Endothelial cell of umbilical vein (primary cell): ENCODE measurements around the gene FICD.

Source experiments
- EZH2 ChIP-seq: IDR thresholded peaks from 2 replicates; pipeline ENCODE4 v1.6.1; 2012; ENCODE audit warnings: borderline replicate concordance, low read depth, mild to moderate bottlenecking, moderate library complexity, low read length, inconsistent platforms; ENCODE audit not compliant: severe bottlenecking
- JUN ChIP-seq: IDR thresholded peaks from 2 replicates; pipeline ENCODE4 v1.6.1; 2011; ENCODE audit warnings: borderline replicate concordance, low read depth; ENCODE audit not compliant: insufficient read length, insufficient read depth
- MYC ChIP-seq: IDR thresholded peaks from one replicate; pipeline ENCODE4 v1.6.1; 2011; ENCODE audit warnings: mild to moderate bottlenecking, low read depth, low read length
- POLR2A ChIP-seq: IDR thresholded peaks from 2 replicates; pipeline ENCODE4 v1.6.1; 2012; ENCODE audit warnings: low read depth, mild to moderate bottlenecking, control low read depth, low read length
- POLR2AphosphoS5 ChIP-seq: IDR thresholded peaks from 2 replicates; pipeline ENCODE4 v1.6.1; 2012; ENCODE audit warnings: low read depth, mild to moderate bottlenecking, control low read depth, low read length, moderate library complexity; ENCODE audit not compliant: insufficient read depth
- TF ChIP-seq, protein P1 (sequence below), 2 donors: IDR thresholded peaks; 1 replicate in 1 of 2; 2 replicates in 1 of 2; pipeline ENCODE4 v1.5.1; 2011; ENCODE audit warnings: low read length in 2 of 2, mild to moderate bottlenecking in 2 of 2, moderate library complexity in 2 of 2, control low read depth in 1 of 2, inconsistent platforms in 1 of 2, low read depth in 1 of 2; ENCODE audit not compliant: insufficient read depth in 1 of 2; ENCODE audit errors: extremely low read depth in 1 of 2

DNA sequence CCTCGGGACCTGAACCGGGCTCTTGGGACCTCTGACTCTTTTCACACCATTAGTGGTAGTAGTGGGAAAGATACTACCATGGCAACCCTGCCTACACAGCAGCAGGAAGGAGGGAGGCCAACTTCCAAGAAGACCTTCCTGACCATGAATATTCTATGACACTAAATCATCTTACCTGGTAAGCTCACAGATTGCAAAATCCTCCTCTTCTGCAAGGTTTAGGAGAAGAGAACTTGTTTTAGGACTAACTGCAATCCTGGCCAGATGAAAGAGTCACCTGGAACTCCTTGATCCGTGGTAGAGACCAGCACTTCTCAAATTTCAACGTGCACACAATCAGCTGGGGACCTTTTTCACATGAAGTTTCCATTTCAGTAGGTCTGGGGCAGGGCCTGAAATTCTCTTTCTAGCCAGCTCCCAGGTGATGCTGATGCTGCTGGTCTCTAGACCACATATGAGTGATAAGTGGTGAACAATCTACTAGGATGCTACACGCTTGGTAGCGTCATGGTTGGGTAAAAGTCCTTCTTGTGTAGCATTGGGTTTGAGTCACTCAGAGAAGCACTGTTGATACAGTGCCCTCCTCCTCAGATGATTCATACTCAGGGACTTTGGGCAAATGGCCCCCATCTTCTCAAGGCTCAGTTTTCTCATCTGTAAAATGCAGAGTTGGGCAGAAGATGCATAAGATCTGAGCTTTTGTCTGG is 35.6 kb upstream of the FICD start:
- TF ChIP-seq, protein P1, sequence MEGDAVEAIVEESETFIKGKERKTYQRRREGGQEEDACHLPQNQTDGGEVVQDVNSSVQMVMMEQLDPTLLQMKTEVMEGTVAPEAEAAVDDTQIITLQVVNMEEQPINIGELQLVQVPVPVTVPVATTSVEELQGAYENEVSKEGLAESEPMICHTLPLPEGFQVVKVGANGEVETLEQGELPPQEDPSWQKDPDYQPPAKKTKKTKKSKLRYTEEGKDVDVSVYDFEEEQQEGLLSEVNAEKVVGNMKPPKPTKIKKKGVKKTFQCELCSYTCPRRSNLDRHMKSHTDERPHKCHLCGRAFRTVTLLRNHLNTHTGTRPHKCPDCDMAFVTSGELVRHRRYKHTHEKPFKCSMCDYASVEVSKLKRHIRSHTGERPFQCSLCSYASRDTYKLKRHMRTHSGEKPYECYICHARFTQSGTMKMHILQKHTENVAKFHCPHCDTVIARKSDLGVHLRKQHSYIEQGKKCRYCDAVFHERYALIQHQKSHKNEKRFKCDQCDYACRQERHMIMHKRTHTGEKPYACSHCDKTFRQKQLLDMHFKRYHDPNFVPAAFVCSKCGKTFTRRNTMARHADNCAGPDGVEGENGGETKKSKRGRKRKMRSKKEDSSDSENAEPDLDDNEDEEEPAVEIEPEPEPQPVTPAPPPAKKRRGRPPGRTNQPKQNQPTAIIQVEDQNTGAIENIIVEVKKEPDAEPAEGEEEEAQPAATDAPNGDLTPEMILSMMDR (IDR thresholded peaks at IDR 0.05; ENCODE audit: extremely low read depth in 1 of 2, insufficient read depth in 1 of 2, low read depth in 1 of 2, low read length in 2 of 2), result no peak
- TF ChIP-seq MYC (no peak), POLR2A (no peak), POLR2AphosphoS5 (no peak), EZH2 (no peak), JUN (no peak)
